K562 (cell line): ENCODE data around the gene POLE2. TPM values are rescaled to one million over a fixed set of nuclear protein-coding genes. Genes with fewer than 3 reads are reported as not detected.

Source experiments
- ATF7 ChIP-seq: fragments of 450-650 bp; IDR thresholded peaks from 2 replicates; pipeline ENCODE4 v1.7.1; 2014; ENCODE audit warnings: mild to moderate bottlenecking, moderate library complexity
- CTBP1 ChIP-seq: fragments of 450-650 bp; IDR thresholded peaks from 2 replicates; pipeline ENCODE4 v1.6.1; 2016; ENCODE audit warnings: borderline replicate concordance
- ETV1 ChIP-seq: fragments of 450-650 bp; conservative IDR thresholded peaks from 2 replicates; pipeline ENCODE4 v1.6.1; 2016; ENCODE audit warnings: missing genetic modification characterization, control low read depth, low read depth, missing compliant biosample characterization
- FOXJ3 ChIP-seq: sonication (generic); formaldehyde crosslinking; IDR thresholded peaks from 2 replicates; pipeline ENCODE4 v1.4.0; 2020; ENCODE audit warnings: mild to moderate bottlenecking, missing genetic modification reagents
- FOXK1 ChIP-seq: sonication (generic); formaldehyde crosslinking; IDR thresholded peaks from 2 replicates; pipeline ENCODE4 v1.8.0; 2022; ENCODE audit warnings: missing genetic modification reagents, mild to moderate bottlenecking, borderline replicate concordance
- GATA2 ChIP-seq: sonication (generic); formaldehyde crosslinking; IDR thresholded peaks from 2 replicates; pipeline ENCODE4 v1.4.0; 2020; ENCODE audit warnings: mild to moderate bottlenecking, missing genetic modification reagents
- HIVEP1 ChIP-seq: fragments of 250-450 bp; sonication (Bioruptor Pico); IDR thresholded peaks from 2 replicates; pipeline ENCODE4 v1.4.0; 2020; ENCODE audit warnings: mild to moderate bottlenecking
- MECOM ChIP-seq: fragments of 250-450 bp; sonication (Bioruptor Pico); IDR thresholded peaks from 2 replicates; pipeline ENCODE4 v1.8.0; 2022; ENCODE audit warnings: inconsistent platforms
- MEIS2 ChIP-seq: fragments of 450-650 bp; IDR thresholded peaks from 2 replicates; pipeline ENCODE4 v1.6.1; 2014; ENCODE audit warnings: mild to moderate bottlenecking; ENCODE audit not compliant: partially characterized antibody
- NELFE ChIP-seq: IDR thresholded peaks from 2 replicates; pipeline ENCODE4 v1.6.1; 2011; ENCODE audit warnings: mild to moderate bottlenecking; ENCODE audit not compliant: insufficient read depth, insufficient read length
- NFXL1 ChIP-seq: fragments of 450-650 bp; formaldehyde crosslinking; IDR thresholded peaks from 2 replicates; pipeline ENCODE4 v1.4.0; 2021; ENCODE audit warnings: mild to moderate bottlenecking
- NFYB ChIP-seq: IDR thresholded peaks from 2 replicates; pipeline ENCODE4 v1.6.1; 2011; ENCODE audit warnings: mild to moderate bottlenecking, moderate library complexity; ENCODE audit not compliant: insufficient read length; ENCODE audit errors: extremely low read depth
- NR2C1 ChIP-seq, 2 experiments: fragments of 450-650 bp; IDR thresholded peaks; 2 replicates each; pipeline ENCODE4 v1.6.1; 2017; ENCODE audit warnings: mild to moderate bottlenecking in 2 of 2, antibody characterized with exemption in 1 of 2, inconsistent platforms in 1 of 2, missing compliant biosample characterization in 1 of 2, missing genetic modification characterization in 1 of 2
- POLR2AphosphoS5 ChIP-seq: IDR thresholded peaks from 2 replicates; pipeline ENCODE4 v1.6.1; 2011; ENCODE audit warnings: mild to moderate bottlenecking, low read depth, low read length, moderate library complexity; ENCODE audit not compliant: control insufficient read depth, insufficient read depth
- RFX5 ChIP-seq: IDR thresholded peaks from 2 replicates; pipeline ENCODE4 v1.6.1; 2011; ENCODE audit warnings: low read depth, mild to moderate bottlenecking, improper control_type of control experiment, low read length
- SAFB2 ChIP-seq: fragments of 200-400 bp; formaldehyde crosslinking; IDR thresholded peaks from 2 replicates; pipeline ENCODE4 v1.6.1; 2018; ENCODE audit warnings: borderline replicate concordance, low read length, low read depth, moderate library complexity; ENCODE audit not compliant: severe bottlenecking
- SMAD1 ChIP-seq: fragments of 150-350 bp; IDR thresholded peaks from 2 replicates; pipeline ENCODE4 v1.6.1; 2014; ENCODE audit warnings: low read length, low read depth; ENCODE audit not compliant: partially characterized antibody
- SMC3 ChIP-seq: conservative IDR thresholded peaks from 2 replicates; pipeline ENCODE4 v1.6.1; 2011; ENCODE audit warnings: low read depth, low read length, improper control_type of control experiment; ENCODE audit not compliant: insufficient read depth
- SOX6 ChIP-seq: fragments of 450-650 bp; IDR thresholded peaks from 2 replicates; pipeline ENCODE4 v1.6.1; 2014; ENCODE audit warnings: mild to moderate bottlenecking
- STAG1 ChIP-seq: sonication (generic); formaldehyde crosslinking; IDR thresholded peaks from 2 replicates; pipeline ENCODE4 v1.5.0; 2020; ENCODE audit warnings: missing genetic modification reagents, borderline replicate concordance
- TAF7 ChIP-seq: fragments of 450-650 bp; IDR thresholded peaks from 2 replicates; pipeline ENCODE4 v1.6.1; 2016; ENCODE audit warnings: missing genetic modification characterization, missing compliant biosample characterization
- TCF3 ChIP-seq: sonication (generic); formaldehyde crosslinking; IDR thresholded peaks from 2 replicates; pipeline ENCODE4 v1.4.0; 2020; ENCODE audit warnings: mild to moderate bottlenecking, missing genetic modification reagents
- ZNF224 ChIP-seq: sonication (generic); formaldehyde crosslinking; IDR thresholded peaks from 2 replicates; pipeline ENCODE4 v1.8.0; 2022; ENCODE audit warnings: mild to moderate bottlenecking, missing genetic modification reagents
- ZNF41 ChIP-seq: fragments of 250-450 bp; sonication (Bioruptor Pico); conservative IDR thresholded peaks from 2 replicates; pipeline ENCODE4 v1.4.0; 2020; ENCODE audit warnings: mild to moderate bottlenecking
- ZNF512 ChIP-seq: IDR thresholded peaks from 2 replicates; pipeline ENCODE4 v1.6.1; 2016; ENCODE audit warnings: missing genetic modification characterization, missing compliant biosample characterization
- ZNF785 ChIP-seq: fragments of 250-450 bp; sonication (Bioruptor Pico); IDR thresholded peaks from 2 replicates; pipeline ENCODE4 v1.4.0; 2020; ENCODE audit warnings: mild to moderate bottlenecking
- polyA plus RNA-seq, 8 experiments: library from polyadenylated mRNA; depleted of rRNA in 4 of 8; stranded (reverse) in 5 of 8; unstranded in 3 of 8; fragments of >200 nt; fragmentation: Nextera tagmentation in 2 of 8; fragmentation: Illumina TruSeq in 1 of 8; extraction: Ambion mirVana in 2 of 8; extraction: Trizol in 1 of 8; gene quantifications; 2 replicates each; pipeline versions ENCODE4 v1.2.1 to v1.2.3, GENCODE V29; 2011 to 2014; ENCODE audit warnings: inconsistent platforms in 1 of 8, missing spikeins in 1 of 8
- total RNA-seq, 7 experiments: library from RNA; depleted of rRNA in 6 of 7; stranded (reverse); fragments of >200 nt in 6 of 7; fragmentation: Illumina TruSeq in 2 of 7; extraction: Trizol in 2 of 7; gene quantifications; 2 replicates each; pipeline versions ENCODE4 v1.2.1 to v1.2.3, GENCODE V29; 2011 to 2021; ENCODE audit warnings: low replicate concordance in 1 of 7
- TF ChIP-seq, protein P1 (sequence below): sonication (generic); formaldehyde crosslinking; IDR thresholded peaks from 2 replicates; pipeline ENCODE4 v1.9.0; 2022; ENCODE audit warnings: mild to moderate bottlenecking, missing genetic modification reagents
- TF ChIP-seq, protein P2 (sequence below): sonication (generic); formaldehyde crosslinking; IDR thresholded peaks from 2 replicates; pipeline ENCODE4 v1.8.0; 2022; ENCODE audit warnings: mild to moderate bottlenecking, low read depth, missing genetic modification reagents

POLE2 gene
- total and polyA plus RNA-seq, 9 of the 15 experiments (the other 6 are each of a cell fraction or from before 2014, with no cell fraction given): 30.7 to 78.4 (median 55.4) TPM

GRCh38 chr14:49594347-49595091, 93.5 kb downstream of the POLE2 start (continued):
- TF ChIP-seq ZNF512 (no peak), POLR2AphosphoS5 (0 out of 2 replicates have a peak, but pooled peaks have one; percentile 24), SOX6 (peak; percentile 62), ETV1 (no peak), ZNF785 (CRISPR knock-in tag) (no peak), ZNF41 (no peak), SAFB2 (no peak), NFYB (peak; percentile 16), SMC3 (no peak), CTBP1 (peak; percentile 43; the same call in 1 of the 2 replicates), GATA2 (CRISPR knock-in tag) (no peak), SMAD1 (no peak), NELFE (no peak), RFX5 (peak; percentile 87), TAF7 (no peak), FOXK1 (no peak), MEIS2 (peak; percentile 96), NR2C1 (IDR thresholded peaks at IDR 0.05) (no peak), NR2C1 (tag; IDR thresholded peaks at IDR 0.05) (no peak), ZNF224 (CRISPR knock-in tag) (no peak), ATF7 (peak; percentile 39; the same call in 1 of the 2 replicates), NFXL1 (CRISPR knock-in tag) (no peak), FOXJ3 (CRISPR knock-in tag) (no peak), MECOM (CRISPR knock-in tag) (peak; percentile 88), HIVEP1 (CRISPR knock-in tag) (no peak), STAG1 (CRISPR knock-in tag) (no peak), TCF3 (CRISPR knock-in tag) (peak; percentile 70)
- TF ChIP-seq, protein P1, sequence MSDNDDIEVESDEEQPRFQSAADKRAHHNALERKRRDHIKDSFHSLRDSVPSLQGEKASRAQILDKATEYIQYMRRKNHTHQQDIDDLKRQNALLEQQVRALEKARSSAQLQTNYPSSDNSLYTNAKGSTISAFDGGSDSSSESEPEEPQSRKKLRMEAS (CRISPR knock-in tag): no peak
- TF ChIP-seq, protein P2, sequence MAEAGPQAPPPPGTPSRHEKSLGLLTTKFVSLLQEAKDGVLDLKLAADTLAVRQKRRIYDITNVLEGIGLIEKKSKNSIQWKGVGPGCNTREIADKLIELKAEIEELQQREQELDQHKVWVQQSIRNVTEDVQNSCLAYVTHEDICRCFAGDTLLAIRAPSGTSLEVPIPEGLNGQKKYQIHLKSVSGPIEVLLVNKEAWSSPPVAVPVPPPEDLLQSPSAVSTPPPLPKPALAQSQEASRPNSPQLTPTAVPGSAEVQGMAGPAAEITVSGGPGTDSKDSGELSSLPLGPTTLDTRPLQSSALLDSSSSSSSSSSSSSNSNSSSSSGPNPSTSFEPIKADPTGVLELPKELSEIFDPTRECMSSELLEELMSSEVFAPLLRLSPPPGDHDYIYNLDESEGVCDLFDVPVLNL (CRISPR knock-in tag): no peak
